Hepatocyte (in vitro differentiated cells): Measurements from ENCODE around the gene SYNPO2. TPM values are rescaled to one million over a fixed set of nuclear protein-coding genes. Genes with fewer than 3 reads are reported as not detected.

Experiments
- DNase-seq: peaks from one replicate; pipeline ENCODE4 v3.0.0-alpha.2; 2016; ENCODE audit warnings: low spot score
- H2AFZ ChIP-seq: fragments of 200-600 bp; sonication (generic); 2 replicates; pipeline ENCODE4 v1.6.0; 2016; ENCODE audit warnings: antibody characterized with exemption, mild to moderate bottlenecking
- H3K27ac ChIP-seq: fragments of 200-600 bp; sonication (generic); 2 replicates; pipeline ENCODE4 v1.5.1; 2016; ENCODE audit warnings: mild to moderate bottlenecking
- H3K27me3 ChIP-seq: fragments of 200-600 bp; sonication (generic); 2 replicates; pipeline ENCODE4 v1.6.1; 2016
- H3K36me3 ChIP-seq: fragments of 200-600 bp; sonication (generic); replicated peaks from 2 replicates; pipeline ENCODE4 v1.5.1; 2016; ENCODE audit warnings: low read depth; ENCODE audit not compliant: insufficient read depth
- H3K4me1 ChIP-seq: fragments of 200-600 bp; sonication (generic); 2 replicates; pipeline ENCODE4 v1.5.1; 2016; ENCODE audit warnings: mild to moderate bottlenecking, moderate library complexity; ENCODE audit not compliant: insufficient read depth
- H3K4me2 ChIP-seq: fragments of 200-600 bp; sonication (generic); 2 replicates; pipeline ENCODE4 v1.6.0; 2016
- H3K4me3 ChIP-seq: fragments of 200-600 bp; sonication (generic); 2 replicates; pipeline ENCODE4 v1.5.1; 2016; ENCODE audit warnings: mild to moderate bottlenecking
- H3K79me2 ChIP-seq: fragments of 200-600 bp; sonication (generic); 2 replicates; pipeline ENCODE4 v1.6.0; 2017; ENCODE audit warnings: mild to moderate bottlenecking
- H3K9me2 ChIP-seq: fragments of 200-600 bp; sonication (generic); replicated peaks from 2 replicates; pipeline ENCODE4 v1.6.0; 2017; ENCODE audit warnings: mild to moderate bottlenecking; ENCODE audit not compliant: insufficient read depth
- H3K9me3 ChIP-seq: fragments of 200-600 bp; sonication (generic); 2 replicates; pipeline ENCODE4 v1.5.1; 2016; ENCODE audit warnings: low read depth, mild to moderate bottlenecking
- H4K20me1 ChIP-seq: fragments of 200-600 bp; sonication (generic); 2 replicates; pipeline ENCODE4 v1.6.0; 2016; ENCODE audit warnings: mild to moderate bottlenecking; ENCODE audit not compliant: insufficient read depth, poor library complexity, severe bottlenecking
- EZH2 ChIP-seq: fragments of 200-600 bp; sonication (generic); IDR thresholded peaks from 2 replicates; pipeline ENCODE4 v1.6.1; 2016; ENCODE audit warnings: antibody characterized with exemption, mild to moderate bottlenecking, borderline replicate concordance
- EZH2phosphoT487 ChIP-seq: fragments of 200-600 bp; sonication (generic); IDR thresholded peaks from one replicate; pipeline ENCODE4 v1.6.1; 2018; ENCODE audit warnings: antibody characterized with exemption, mild to moderate bottlenecking, low read depth, moderate library complexity; ENCODE audit not compliant: unreplicated experiment, severe bottlenecking
- WGBS: methylation state at CpG from one replicate; pipeline ENCODE4 v1.1.6; 2016; ENCODE audit warnings: low lambda C conversion rate; ENCODE audit errors: missing lambda C conversion rate; 5-methylcytosine and 5-hydroxymethylcytosine counted together
- polyA plus RNA-seq: library from polyadenylated mRNA; unstranded; fragments of >200 nt; fragmentation: Nextera tagmentation; extraction: Ambion mirVana; gene quantifications from 2 replicates; pipeline ENCODE4 v1.2.1, GENCODE V29; 2016
- total RNA-seq: library from RNA; depleted of rRNA; stranded (reverse); fragments of >200 nt; gene quantifications from 2 replicates; pipeline ENCODE4 v1.2.3, GENCODE V29; 2014
- TF ChIP-seq, protein P1 (sequence below): fragments of 200-600 bp; sonication (generic); IDR thresholded peaks from 2 replicates; pipeline ENCODE4 v1.5.1; 2016; ENCODE audit warnings: antibody characterized with exemption, mild to moderate bottlenecking; ENCODE audit not compliant: poor library complexity

Gene SYNPO2
- total and polyA plus RNA-seq, 2 experiments from 2014 or later: 3.5 to 12.6 TPM

DNA sequence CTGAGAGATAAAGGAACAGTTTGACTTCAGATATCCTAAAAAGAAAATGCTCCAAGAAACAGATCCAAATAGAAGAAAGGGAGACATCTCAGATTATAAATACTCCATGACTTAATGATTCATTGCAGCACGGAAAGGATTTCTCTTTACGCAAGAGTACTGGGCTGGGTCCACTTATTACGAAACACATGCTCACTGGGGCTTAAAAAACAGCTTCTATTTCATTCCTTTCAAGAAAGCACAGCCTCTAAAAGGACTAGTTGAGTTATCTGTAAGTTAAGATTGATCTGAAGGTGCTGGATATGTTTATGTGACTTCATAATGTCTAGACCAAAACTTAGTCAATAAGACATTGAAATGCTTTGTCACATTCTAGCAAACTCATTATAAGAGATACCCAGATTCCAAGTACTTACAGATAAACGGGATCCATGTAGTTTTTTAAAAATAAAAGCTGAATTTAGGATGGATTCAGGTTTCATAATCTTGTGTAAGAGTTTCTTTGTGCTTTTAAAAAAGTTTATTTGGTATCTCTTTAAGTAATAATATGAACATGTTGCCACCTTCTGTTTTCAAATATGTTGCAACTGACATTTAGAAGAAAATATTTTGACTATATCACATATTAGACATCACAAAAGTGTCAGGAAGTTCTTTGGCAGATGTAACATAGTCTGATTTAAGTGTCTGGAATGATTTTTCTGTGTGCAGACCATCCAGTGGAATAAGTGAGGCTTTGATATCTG lies 137.4 kb downstream of the SYNPO2 start:
- Histone ChIP-seq H3K9me3 (no peaks in the 10 kb centered on the region), H3K27ac (peak overlapping the region; percentile 91), H3K4me2 (peak overlapping the region; percentile 58), H3K27me3 (no peaks in the 10 kb centered on the region), H3K79me2 (no peaks in the 10 kb centered on the region), H4K20me1 (no peaks in the 10 kb centered on the region), H3K4me1 (peaks cover 8% of the 10 kb centered on the region), H3K9me2 (no peaks in the 10 kb centered on the region), H2AFZ (no peak overlapping the region), H3K36me3 (no peaks in the 10 kb centered on the region), H3K4me3 (no peak overlapping the region)
- peak; percentile 70 for DNase-seq
- 53% methylated on average over 4 of the region's 4 CpGs for WGBS
- TF ChIP-seq EZH2 (no peak), EZH2phosphoT487 (no peak)
- TF ChIP-seq, protein P1, sequence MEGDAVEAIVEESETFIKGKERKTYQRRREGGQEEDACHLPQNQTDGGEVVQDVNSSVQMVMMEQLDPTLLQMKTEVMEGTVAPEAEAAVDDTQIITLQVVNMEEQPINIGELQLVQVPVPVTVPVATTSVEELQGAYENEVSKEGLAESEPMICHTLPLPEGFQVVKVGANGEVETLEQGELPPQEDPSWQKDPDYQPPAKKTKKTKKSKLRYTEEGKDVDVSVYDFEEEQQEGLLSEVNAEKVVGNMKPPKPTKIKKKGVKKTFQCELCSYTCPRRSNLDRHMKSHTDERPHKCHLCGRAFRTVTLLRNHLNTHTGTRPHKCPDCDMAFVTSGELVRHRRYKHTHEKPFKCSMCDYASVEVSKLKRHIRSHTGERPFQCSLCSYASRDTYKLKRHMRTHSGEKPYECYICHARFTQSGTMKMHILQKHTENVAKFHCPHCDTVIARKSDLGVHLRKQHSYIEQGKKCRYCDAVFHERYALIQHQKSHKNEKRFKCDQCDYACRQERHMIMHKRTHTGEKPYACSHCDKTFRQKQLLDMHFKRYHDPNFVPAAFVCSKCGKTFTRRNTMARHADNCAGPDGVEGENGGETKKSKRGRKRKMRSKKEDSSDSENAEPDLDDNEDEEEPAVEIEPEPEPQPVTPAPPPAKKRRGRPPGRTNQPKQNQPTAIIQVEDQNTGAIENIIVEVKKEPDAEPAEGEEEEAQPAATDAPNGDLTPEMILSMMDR: no peak

DNA sequence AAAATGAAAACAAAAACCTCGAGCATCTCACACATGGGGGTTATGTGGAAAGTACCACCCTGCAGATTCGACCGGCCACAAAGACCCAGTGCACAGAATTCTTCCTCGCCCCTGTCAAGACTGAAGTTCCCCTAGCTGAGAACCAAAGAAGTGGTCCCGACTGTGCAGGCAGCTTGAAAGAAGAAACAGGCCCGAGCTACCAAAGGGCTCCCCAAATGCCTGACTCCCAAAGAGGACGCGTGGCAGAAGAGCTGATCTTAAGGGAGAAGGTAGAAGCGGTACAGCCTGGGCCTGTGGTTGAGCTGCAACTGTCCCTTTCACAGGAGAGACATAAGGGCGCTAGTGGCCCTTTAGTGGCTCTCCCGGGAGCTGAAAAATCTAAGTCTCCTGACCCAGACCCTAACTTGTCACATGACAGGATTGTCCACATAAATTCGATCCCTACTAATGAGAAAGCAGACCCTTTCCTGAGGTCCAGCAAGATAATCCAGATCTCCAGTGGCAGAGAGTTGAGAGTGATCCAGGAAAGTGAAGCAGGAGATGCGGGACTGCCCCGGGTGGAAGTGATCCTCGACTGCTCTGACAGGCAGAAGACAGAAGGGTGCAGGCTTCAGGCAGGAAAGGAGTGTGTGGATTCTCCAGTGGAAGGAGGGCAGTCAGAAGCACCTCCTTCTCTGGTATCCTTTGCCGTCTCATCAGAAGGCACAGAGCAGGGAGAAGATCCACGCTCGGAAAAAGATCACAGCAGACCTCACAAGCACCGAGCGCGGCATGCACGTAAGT lies 138.2 kb downstream of the SYNPO2 start:
- H3K4me3 ChIP-seq: no peak overlapping the region
- DNase-seq: no peak
- peak overlapping the region; percentile 91 for H3K27ac ChIP-seq

DNA sequence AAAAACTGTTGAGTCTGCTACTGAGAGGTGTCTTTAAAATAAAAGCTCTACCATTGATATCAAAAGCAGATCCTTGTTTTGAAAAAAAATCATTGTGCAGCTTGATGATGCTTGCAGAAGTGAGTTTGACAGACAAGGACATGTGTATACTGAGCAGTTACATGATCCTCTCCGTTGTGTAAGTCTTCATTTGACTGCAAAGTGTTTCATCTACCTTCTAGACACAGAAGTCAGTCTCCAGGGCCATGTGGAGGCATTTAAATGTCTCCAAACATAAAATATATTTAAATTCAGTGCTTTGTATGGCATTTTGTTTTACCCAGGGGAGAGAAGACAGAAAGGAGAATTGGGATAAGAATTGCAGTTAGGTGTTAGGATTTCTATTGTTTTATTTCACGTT lies 139.2 kb downstream of the SYNPO2 start:
- Histone ChIP-seq H3K9me3 (no peaks in the 10 kb centered on the region), H3K4me2 (no peak overlapping the region), H3K27me3 (no peaks in the 10 kb centered on the region), H3K4me1 (peaks cover 8% of the 10 kb centered on the region), H3K27ac (no peak overlapping the region), H3K36me3 (no peaks in the 10 kb centered on the region), H4K20me1 (no peaks in the 10 kb centered on the region), H3K9me2 (no peaks in the 10 kb centered on the region), H2AFZ (no peak overlapping the region), H3K79me2 (no peaks in the 10 kb centered on the region), H3K4me3 (no peak overlapping the region)
- TF ChIP-seq, protein P1: no peak
- TF ChIP-seq EZH2phosphoT487 (no peak), EZH2 (no peak)
- DNase-seq: no peak
- 61% methylated on average over 2 of the region's 2 CpGs for WGBS

More for the DNA sequence above, 138.2 kb downstream of the SYNPO2 start:
- no peak for TF ChIP-seq EZH2
- no peak overlapping the region for H3K4me2 ChIP-seq
- H3K27me3 ChIP-seq: no peaks in the 10 kb centered on the region
- H3K9me3 ChIP-seq: no peaks in the 10 kb centered on the region
- no peaks in the 10 kb centered on the region for H3K9me2 ChIP-seq
- peaks cover 8% of the 10 kb centered on the region for H3K4me1 ChIP-seq
- WGBS: 86% methylated on average over 22 of the region's 22 CpGs
- no peak overlapping the region for H2AFZ ChIP-seq
- H4K20me1 ChIP-seq: no peaks in the 10 kb centered on the region
- no peaks in the 10 kb centered on the region for H3K79me2 ChIP-seq
- no peaks in the 10 kb centered on the region for H3K36me3 ChIP-seq

DNA sequence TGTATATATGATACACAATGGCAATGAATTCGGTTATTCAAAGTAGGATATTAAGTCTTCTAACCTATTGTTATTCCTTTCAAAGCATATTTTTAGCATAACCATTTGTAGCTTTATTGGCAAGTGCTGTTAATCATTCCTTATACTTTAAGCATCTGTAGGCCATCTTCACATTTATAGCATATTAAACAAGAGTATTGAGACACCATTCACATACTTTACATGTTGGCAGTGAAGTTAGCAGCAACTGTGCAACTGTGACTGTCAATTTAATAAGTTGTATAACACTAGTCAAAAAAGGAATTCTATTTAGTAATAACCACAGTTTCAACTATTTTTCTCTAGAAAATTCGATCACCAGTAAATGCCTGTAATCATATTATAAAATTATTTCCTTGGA lies 139.6 kb downstream of the SYNPO2 start:
- H2AFZ ChIP-seq: no peak overlapping the region
- H3K9me2 ChIP-seq: no peaks in the 10 kb centered on the region
- TF ChIP-seq EZH2phosphoT487: no peak
- TF ChIP-seq EZH2: no peak
- TF ChIP-seq, protein P1: no peak
- no peak overlapping the region for H3K27ac ChIP-seq
- DNase-seq: no peak
- no peaks in the 10 kb centered on the region for H3K79me2 ChIP-seq
- H3K36me3 ChIP-seq: no peaks in the 10 kb centered on the region
- WGBS: 88% methylated on average over 2 of the region's 2 CpGs
- H4K20me1 ChIP-seq: no peaks in the 10 kb centered on the region
- no peak overlapping the region for H3K4me2 ChIP-seq
- no peaks in the 10 kb centered on the region for H3K9me3 ChIP-seq
- H3K27me3 ChIP-seq: no peaks in the 10 kb centered on the region
- H3K4me1 ChIP-seq: peaks cover 8% of the 10 kb centered on the region
- H3K4me3 ChIP-seq: no peak overlapping the region
